K562 (cell line): ENCODE measurements around the gene ANAPC16. TPM values are rescaled to one million over a fixed set of nuclear protein-coding genes. Genes with fewer than 3 reads are reported as not detected.

Experiments
- ARID2 ChIP-seq: fragments of 450-650 bp; IDR thresholded peaks from 2 replicates; pipeline ENCODE4 v1.6.1; 2017; ENCODE audit warnings: antibody characterized with exemption, mild to moderate bottlenecking
- ETV6 ChIP-seq, 3 experiments: fragments of 150-350 bp in 1 of 3; sonication (generic) in 1 of 3; formaldehyde crosslinking in 1 of 3; IDR thresholded peaks; 2 replicates each; pipeline versions ENCODE4 v1.6.1 to v1.8.0; 2014 to 2022; ENCODE audit warnings: borderline replicate concordance in 2 of 3, low read depth in 2 of 3, antibody characterized with exemption in 1 of 3, low read length in 1 of 3, mild to moderate bottlenecking in 1 of 3, missing genetic modification reagents in 1 of 3
- HMG20B ChIP-seq: fragments of 250-450 bp; sonication (Bioruptor Pico); IDR thresholded peaks from 2 replicates; pipeline ENCODE4 v1.5.0; 2021; ENCODE audit warnings: mild to moderate bottlenecking
- KAT2B ChIP-seq: IDR thresholded peaks from one replicate; pipeline ENCODE4 v1.6.1; 2012; ENCODE audit warnings: low read depth, mild to moderate bottlenecking, control low read depth, inconsistent platforms, low read length, moderate library complexity
- KAT7 ChIP-seq: sonication (generic); formaldehyde crosslinking; IDR thresholded peaks from 2 replicates; pipeline ENCODE4 v1.8.0; 2022; ENCODE audit warnings: missing genetic modification reagents, mild to moderate bottlenecking, borderline replicate concordance
- LEF1 ChIP-seq: fragments of 450-650 bp; IDR thresholded peaks from 2 replicates; pipeline ENCODE4 v1.6.1; 2016; ENCODE audit warnings: mild to moderate bottlenecking
- REST ChIP-seq, 2 experiments: fragments of 450-650 bp; formaldehyde crosslinking in 1 of 2; IDR thresholded peaks; 2 replicates each; pipeline versions ENCODE4 v1.4.0 to v1.6.1; 2014 to 2020; ENCODE audit warnings: mild to moderate bottlenecking in 2 of 2, borderline replicate concordance in 1 of 2, low read depth in 1 of 2
- SFPQ ChIP-seq: fragments of 200-400 bp; formaldehyde crosslinking; IDR thresholded peaks from 2 replicates; pipeline ENCODE4 v1.6.1; 2017; ENCODE audit warnings: mild to moderate bottlenecking, low read depth, low read length, moderate library complexity
- ZBTB11 ChIP-seq, 3 experiments: fragments of 200-800 bp in 1 of 3; fragments of 250-450 bp in 1 of 3; fragments of 450-650 bp in 1 of 3; sonication (Bioruptor Pico) in 1 of 3; sonication (Bioruptor generic) in 1 of 3; formaldehyde crosslinking in 1 of 3; IDR thresholded peaks; 2 replicates each; pipeline versions ENCODE4 v1.6.1 to v1.8.0; 2016 to 2022; ENCODE audit warnings: mild to moderate bottlenecking in 2 of 3, missing genetic modification characterization in 2 of 3, missing compliant biosample characterization in 1 of 3, moderate library complexity in 1 of 3
- ZNF217 ChIP-seq: sonication (generic); formaldehyde crosslinking; IDR thresholded peaks from 2 replicates; pipeline ENCODE4 v1.8.0; 2022; ENCODE audit warnings: mild to moderate bottlenecking, missing genetic modification reagents
- ZNF76 ChIP-seq: fragments of 250-450 bp; sonication (Bioruptor Pico); IDR thresholded peaks from 2 replicates; pipeline ENCODE4 v1.4.0; 2020; ENCODE audit warnings: mild to moderate bottlenecking, moderate library complexity, borderline replicate concordance
- polyA plus RNA-seq, 8 experiments: library from polyadenylated mRNA; depleted of rRNA in 4 of 8; stranded (reverse) in 5 of 8; unstranded in 3 of 8; fragments of >200 nt; fragmentation: Nextera tagmentation in 2 of 8; fragmentation: Illumina TruSeq in 1 of 8; extraction: Ambion mirVana in 2 of 8; extraction: Trizol in 1 of 8; gene quantifications; 2 replicates each; pipeline versions ENCODE4 v1.2.1 to v1.2.3, GENCODE V29; 2011 to 2014; ENCODE audit warnings: inconsistent platforms in 1 of 8, missing spikeins in 1 of 8
- total RNA-seq, 7 experiments: library from RNA; depleted of rRNA in 6 of 7; stranded (reverse); fragments of >200 nt in 6 of 7; fragmentation: Illumina TruSeq in 2 of 7; extraction: Trizol in 2 of 7; gene quantifications; 2 replicates each; pipeline versions ENCODE4 v1.2.1 to v1.2.3, GENCODE V29; 2011 to 2021; ENCODE audit warnings: low replicate concordance in 1 of 7

Gene ANAPC16
- total and polyA plus RNA-seq, 9 of the 15 experiments (the other 6 are each of a cell fraction or from before 2014, with no cell fraction given), result 42.6 to 208 (median 108) TPM

- TF ChIP-seq REST (IDR thresholded peaks at IDR 0.05; ENCODE audit: borderline replicate concordance) (peak; percentile 53; the same call in 1 of the 2 replicates), REST (CRISPR knock-in tag; IDR thresholded peaks at IDR 0.05; ENCODE audit: low read depth) (0 out of 2 replicates have a peak, but pooled peaks have one; percentile 49), KAT2B (no peak), ETV6 (IDR thresholded peaks at IDR 0.05; ENCODE audit: borderline replicate concordance in 1 of 2, low read depth in 2 of 2, low read length in 1 of 2) (no peak), ETV6 (CRISPR knock-in tag; IDR thresholded peaks at IDR 0.05; ENCODE audit: borderline replicate concordance) (no peak), SFPQ (no peak), ZNF76 (peak; percentile 62), ZBTB11 (CRISPR knock-in tag; IDR thresholded peaks at IDR 0.05) (peak in 1 of 3 experiments; percentile 58; a peak in 1 of 6 replicates), LEF1 (peak; percentile 66; the same call in 1 of the 2 replicates), HMG20B (CRISPR knock-in tag) (no peak), ZNF217 (CRISPR knock-in tag) (no peak), KAT7 (CRISPR knock-in tag) (0 out of 2 replicates have a peak, but pooled peaks have one; percentile 45), ARID2 (peak; percentile 5; the same call in 1 of the 2 replicates)
Observed at GRCh38 chr10:72254813-72255568, 39.2 kb downstream of the ANAPC16 start (continued).
